D341Med (cell line): Measurements from ENCODE around the gene NLRP14.

Source experiments
- DNase-seq: peaks from one replicate; pipeline ENCODE4 v3.0.0; 2012; ENCODE audit warnings: low spot score

The NLRP14 gene, protein sequence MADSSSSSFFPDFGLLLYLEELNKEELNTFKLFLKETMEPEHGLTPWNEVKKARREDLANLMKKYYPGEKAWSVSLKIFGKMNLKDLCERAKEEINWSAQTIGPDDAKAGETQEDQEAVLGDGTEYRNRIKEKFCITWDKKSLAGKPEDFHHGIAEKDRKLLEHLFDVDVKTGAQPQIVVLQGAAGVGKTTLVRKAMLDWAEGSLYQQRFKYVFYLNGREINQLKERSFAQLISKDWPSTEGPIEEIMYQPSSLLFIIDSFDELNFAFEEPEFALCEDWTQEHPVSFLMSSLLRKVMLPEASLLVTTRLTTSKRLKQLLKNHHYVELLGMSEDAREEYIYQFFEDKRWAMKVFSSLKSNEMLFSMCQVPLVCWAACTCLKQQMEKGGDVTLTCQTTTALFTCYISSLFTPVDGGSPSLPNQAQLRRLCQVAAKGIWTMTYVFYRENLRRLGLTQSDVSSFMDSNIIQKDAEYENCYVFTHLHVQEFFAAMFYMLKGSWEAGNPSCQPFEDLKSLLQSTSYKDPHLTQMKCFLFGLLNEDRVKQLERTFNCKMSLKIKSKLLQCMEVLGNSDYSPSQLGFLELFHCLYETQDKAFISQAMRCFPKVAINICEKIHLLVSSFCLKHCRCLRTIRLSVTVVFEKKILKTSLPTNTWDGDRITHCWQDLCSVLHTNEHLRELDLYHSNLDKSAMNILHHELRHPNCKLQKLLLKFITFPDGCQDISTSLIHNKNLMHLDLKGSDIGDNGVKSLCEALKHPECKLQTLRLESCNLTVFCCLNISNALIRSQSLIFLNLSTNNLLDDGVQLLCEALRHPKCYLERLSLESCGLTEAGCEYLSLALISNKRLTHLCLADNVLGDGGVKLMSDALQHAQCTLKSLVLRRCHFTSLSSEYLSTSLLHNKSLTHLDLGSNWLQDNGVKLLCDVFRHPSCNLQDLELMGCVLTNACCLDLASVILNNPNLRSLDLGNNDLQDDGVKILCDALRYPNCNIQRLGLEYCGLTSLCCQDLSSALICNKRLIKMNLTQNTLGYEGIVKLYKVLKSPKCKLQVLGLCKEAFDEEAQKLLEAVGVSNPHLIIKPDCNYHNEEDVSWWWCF

DNA sequence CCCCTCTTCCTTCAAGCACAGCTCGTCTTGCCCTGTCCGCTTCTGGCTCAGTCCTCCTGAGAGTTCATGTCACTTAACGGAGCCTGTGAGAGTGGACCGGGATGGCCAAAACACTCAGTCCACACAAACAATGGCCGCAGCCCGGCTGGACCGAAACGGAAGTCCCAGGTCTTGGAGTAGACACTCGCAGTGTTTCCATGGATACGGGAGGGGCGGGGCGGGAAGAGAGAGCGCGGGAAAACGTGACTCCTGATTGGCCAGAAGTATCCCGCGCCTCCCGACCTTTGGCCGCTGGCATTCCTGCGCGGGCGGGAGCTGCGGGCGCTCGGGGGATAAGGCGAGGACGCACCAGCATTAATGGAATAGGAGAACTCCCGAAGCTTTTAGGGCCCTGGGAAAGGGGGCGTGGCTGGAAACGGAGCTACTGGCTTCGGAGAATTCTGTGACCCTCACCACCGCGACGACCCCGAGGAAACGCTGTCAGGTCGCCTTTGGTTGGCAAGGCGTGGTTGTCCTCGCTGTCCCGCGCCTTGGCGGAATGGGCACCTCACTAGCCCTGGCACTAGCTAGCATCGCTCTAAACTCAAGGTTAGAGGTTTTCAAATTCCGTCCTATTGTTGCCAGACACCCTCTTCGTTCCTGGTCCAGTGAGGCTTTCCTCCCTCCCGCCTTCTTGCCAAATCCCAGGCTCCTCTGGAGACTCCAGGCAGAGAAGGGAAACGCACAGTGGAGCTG, at the start of gene NLRP14, which contains the start of gene ZNF214:
Gene NLRP14 (plus strand): TSS at position 297 of the 735 bp plus-strand sequence. CDS start 18,108 bp downstream, outside the sequence.
Gene ZNF214 (minus strand): TSS at position 164 of the 735 bp plus-strand sequence. CDS start 17,511 bp downstream, outside the sequence.
- DNase-seq: peak; percentile 74

GRCh38 chr11:6979365-6979764, 40.9 kb upstream of the NLRP14 start:
- DNase-seq: no peak

- no peak for DNase-seq
Measured at GRCh38 chr11:6986487-6986886, 33.8 kb upstream of the NLRP14 start.

- no peak for DNase-seq
Measured at GRCh38 chr11:6988506-6988905, 31.8 kb upstream of the NLRP14 start.

- DNase-seq: no peak
Measured at GRCh38 chr11:6991227-6991626, 29.1 kb upstream of the NLRP14 start.

GRCh38 chr11:6992026-6992425, 28.3 kb upstream of the NLRP14 start:
- no peak for DNase-seq

DNA sequence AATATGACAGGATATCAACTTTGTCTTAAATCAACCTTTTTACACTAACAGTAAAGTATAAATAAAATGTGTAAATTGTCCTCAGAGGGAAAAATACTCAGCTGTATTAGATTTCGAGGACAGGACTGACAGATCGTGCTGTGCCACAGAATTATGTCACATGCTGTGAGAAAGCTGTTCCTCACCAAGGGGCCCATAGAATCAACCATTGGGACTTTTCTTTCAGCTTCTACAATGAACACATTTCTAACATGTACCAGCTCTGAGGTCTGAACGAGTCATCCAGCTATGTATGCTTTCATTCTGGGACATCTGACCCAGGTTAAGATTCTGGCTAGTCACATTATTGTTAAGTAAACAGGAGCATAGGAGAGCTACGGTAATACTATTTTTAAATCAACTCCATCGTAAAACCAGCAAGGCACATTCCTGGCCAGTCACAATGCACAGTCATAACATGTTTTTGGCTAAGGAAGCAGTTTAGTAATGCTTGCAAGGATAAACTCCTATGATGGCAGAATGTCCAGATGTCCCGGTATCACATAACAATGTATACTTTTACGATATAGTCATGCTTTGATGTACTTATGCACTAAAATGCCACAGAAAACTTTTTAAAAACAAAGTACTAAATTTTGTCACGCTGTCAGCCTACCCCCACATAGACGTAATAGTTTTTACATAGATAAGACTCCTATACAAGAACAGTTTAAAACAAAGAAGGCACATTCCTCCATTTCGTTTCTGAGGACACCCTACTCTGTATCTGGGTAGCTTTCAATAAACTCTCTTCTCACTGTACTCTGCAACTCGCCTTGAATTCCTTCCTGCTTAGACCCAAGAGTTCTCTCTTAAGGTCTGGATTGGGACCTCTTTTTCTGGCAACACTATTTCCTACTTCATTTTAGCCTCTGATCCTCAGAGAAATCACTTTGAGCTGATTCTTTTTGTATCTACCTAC, 27.5 kb upstream of the NLRP14 start:
- DNase-seq: no peak

DNA sequence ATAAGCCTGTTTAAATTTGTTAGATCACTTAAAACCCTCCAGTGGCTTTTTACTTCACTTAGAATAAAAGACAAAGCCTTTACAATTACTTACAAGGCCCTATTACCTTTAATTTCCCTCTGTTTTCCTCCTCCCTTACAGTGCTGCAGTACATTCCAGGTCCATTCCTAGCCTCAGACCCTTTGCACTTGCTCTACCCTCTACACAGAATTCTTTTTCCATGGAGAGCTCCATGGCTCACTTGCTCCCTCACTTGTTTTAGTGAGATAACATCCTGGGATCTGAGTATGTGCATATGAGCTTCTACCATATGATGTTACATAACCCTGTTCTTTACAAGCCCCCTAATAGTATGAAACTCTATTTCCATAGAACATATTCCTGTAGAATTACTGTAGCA, 24.6 kb upstream of the NLRP14 start:
- no peak for DNase-seq

- DNase-seq: no peak
Measured at GRCh38 chr11:7004482-7004881, 15.8 kb upstream of the NLRP14 start.

DNA sequence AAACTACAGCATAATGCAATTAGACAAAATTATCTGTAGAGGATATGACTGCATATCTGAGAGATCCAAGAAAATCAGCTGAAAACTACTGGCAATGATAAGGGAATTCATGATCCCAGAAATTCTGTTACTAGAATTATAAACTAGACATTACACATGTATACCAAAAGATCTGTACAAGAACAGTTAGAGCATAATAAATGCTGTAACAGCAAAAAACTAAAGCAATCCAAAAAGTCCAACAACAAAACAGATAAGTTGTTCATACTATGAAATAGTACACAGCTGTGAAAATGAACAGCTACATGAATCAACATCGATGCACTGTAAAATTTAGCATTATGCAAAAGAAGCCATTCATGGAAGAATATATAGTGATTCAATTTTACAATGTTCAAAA, 6.2 kb upstream of the NLRP14 start:
- no peak for DNase-seq

GRCh38 chr11:7016011-7016410, 4.3 kb upstream of the NLRP14 start:
- no peak for DNase-seq

DNA sequence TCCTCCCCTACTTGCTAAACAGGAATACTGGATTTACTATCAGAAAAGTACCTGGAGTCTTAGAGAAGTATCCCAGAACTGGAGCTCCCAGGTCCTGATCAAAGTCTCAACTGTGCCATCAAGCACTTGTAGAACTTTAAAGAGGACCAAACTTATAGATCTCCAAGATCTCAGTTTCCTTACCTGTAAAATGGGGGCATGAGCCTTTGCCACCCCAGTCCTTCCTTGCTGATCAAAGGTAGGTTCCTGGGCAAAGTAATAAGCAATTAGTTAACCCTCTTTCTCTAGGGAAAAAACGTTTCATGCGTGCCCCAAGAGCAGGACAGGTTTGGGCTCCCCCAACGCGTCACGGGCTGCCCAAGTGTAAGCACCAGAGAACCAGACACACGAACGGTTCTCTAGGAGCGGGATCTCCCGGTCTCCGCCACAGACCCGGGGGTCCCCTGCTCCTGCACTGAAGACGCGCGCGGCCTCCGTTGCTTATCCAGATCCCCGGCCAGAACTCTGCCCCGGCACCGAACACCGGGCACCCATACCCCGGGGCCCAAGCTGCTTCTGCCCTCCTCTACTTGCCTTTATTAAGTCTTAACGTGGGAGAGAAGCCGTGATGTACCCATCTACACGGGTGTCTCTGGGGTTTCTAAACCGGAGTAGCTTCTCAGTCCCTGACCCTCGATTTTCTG, 638 bp upstream of the NLRP14 start:
- DNase-seq: peak; percentile 35

DNA sequence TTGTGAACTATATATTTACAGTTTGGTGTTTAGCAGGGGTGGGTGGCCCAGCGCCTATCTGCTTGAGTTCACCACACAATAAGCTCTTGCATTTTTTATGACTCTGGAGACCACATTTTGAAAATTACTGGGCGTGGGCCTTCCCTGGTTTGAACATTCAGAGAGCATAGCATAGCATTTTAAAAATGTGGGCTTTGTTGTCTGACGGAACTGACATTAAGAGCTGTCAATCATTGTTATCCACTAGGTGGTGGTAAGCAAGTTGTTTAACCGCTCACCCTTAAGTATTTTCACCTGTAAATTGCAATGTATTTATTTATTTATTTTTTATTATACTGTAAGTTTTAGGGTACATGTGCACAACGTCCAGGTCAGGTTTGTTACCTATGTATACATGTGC, 1.0 kb downstream of the NLRP14 start:
- DNase-seq: no peak

DNA sequence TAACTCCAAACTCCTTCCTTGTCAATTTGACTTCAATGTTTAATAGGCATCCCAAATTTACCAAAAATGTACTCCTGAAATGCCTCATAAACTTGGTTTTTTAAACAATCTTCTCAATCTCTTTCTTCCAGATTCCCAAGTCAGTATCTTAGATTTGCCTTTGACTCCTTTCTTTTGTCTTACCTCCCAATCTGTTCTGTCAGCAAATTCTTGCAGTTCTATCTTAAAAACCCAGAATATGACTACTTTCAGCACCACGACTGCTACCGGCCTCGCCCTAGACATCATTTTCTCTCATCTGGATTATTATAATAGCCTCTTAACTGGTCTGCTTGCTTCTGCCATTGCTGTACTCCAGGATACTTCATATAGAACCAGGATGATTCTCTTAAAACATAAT, 7.9 kb downstream of the NLRP14 start:
- DNase-seq: no peak

GRCh38 chr11:7030836-7031235, 10.6 kb downstream of the NLRP14 start:
- no peak for DNase-seq

DNA sequence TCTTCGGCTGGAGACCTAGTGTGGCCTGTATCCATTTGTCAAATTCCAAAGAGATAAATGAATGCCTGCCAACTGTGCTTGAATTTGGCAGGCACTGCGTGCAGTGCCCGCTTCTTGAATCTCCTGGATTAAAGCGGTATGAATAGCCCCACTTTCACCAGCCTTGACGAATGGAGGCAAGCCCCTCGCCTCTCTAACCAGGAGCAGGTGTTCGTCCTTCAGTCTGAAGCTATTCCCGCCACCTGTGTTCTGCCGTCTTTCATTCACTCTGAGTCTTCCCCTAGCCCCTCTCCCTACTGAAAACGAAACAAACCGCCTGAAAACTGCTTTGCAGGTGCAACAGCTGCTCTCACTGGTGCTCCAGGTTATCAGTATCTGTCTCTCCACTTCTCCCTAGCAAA, 11.2 kb downstream of the NLRP14 start:
- DNase-seq: no peak

- no peak for DNase-seq
Measured at GRCh38 chr11:7032692-7033091, 12.4 kb downstream of the NLRP14 start.

DNA sequence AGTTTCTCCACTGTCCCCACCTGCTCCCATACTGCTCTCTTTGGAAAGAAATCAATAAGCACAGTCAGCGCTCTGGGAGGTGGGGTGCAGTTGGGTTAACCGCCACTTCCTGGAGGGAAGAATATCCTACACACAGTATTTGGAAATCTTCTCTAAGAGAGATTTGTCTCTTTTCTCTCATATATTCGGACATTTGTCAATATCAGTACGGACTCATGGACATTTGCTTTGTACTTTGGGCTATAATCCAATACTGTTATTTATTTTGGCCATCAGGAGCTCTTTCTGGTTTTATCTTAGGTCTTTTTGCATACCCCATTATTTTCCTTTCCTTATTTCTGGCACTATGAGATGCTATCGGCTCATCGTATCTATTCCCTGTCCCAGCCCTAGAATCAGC, 13.7 kb downstream of the NLRP14 start:
- DNase-seq: no peak

GRCh38 chr11:7046474-7047175, 26.3 kb downstream of the NLRP14 start:
- no peak for DNase-seq
